HUES64 (cell line): ENCODE measurements around the gene EPHX1. TPM values are rescaled to one million over a fixed set of nuclear protein-coding genes. Genes with fewer than 3 reads are reported as not detected.
"Not testable (repeated sequence)": the region's sequence is repeated elsewhere in the genome, so short reads cannot be mapped to it uniquely, and the experiment has no call there.

Experiments used
- H3K27ac ChIP-seq: 2 replicates; pipeline ENCODE4 v1.7.0; 2013; ENCODE audit warnings: low read depth, low read length, inconsistent platforms
- H3K27me3 ChIP-seq: 2 replicates; pipeline ENCODE4 v1.6.1; 2013; ENCODE audit warnings: mild to moderate bottlenecking, low read length; ENCODE audit not compliant: insufficient read depth
- H3K36me3 ChIP-seq: 2 replicates; pipeline ENCODE4 v1.6.1; 2013; ENCODE audit warnings: mild to moderate bottlenecking, low read length; ENCODE audit not compliant: insufficient read depth
- H3K4me1 ChIP-seq: 2 replicates; pipeline ENCODE4 v1.6.1; 2013; ENCODE audit warnings: mild to moderate bottlenecking, low read length, moderate library complexity; ENCODE audit not compliant: insufficient read depth
- H3K4me3 ChIP-seq: 2 replicates; pipeline ENCODE4 v1.5.1; 2013; ENCODE audit warnings: mild to moderate bottlenecking, low read length, moderate library complexity
- H3K9ac ChIP-seq: 2 replicates; pipeline ENCODE4 v1.6.1; 2013; ENCODE audit warnings: mild to moderate bottlenecking, low read depth, low read length
- H3K9me3 ChIP-seq: 2 replicates; pipeline ENCODE4 v1.6.1; 2013; ENCODE audit warnings: low read depth, low read length; ENCODE audit not compliant: insufficient read depth
- WGBS: fragments of 150-250, 120-280 bp; methylation state at CpG from one replicate; pipeline ENCODE4 v1.1.7; 2013; ENCODE audit warnings: missing lambda C conversion rate; 5-methylcytosine and 5-hydroxymethylcytosine counted together
- polyA plus RNA-seq, 2 experiments: library from polyadenylated mRNA; stranded (reverse); fragments of 50-300 nt; gene quantifications; one replicate each; pipeline ENCODE4 v1.2.3, GENCODE V29; 2013

EPHX1 gene
- polyA plus RNA-seq (2013, experiment 1 of 2), result 51.2 TPM
- polyA plus RNA-seq (2013, experiment 2 of 2), result 44.6 TPM

DNA sequence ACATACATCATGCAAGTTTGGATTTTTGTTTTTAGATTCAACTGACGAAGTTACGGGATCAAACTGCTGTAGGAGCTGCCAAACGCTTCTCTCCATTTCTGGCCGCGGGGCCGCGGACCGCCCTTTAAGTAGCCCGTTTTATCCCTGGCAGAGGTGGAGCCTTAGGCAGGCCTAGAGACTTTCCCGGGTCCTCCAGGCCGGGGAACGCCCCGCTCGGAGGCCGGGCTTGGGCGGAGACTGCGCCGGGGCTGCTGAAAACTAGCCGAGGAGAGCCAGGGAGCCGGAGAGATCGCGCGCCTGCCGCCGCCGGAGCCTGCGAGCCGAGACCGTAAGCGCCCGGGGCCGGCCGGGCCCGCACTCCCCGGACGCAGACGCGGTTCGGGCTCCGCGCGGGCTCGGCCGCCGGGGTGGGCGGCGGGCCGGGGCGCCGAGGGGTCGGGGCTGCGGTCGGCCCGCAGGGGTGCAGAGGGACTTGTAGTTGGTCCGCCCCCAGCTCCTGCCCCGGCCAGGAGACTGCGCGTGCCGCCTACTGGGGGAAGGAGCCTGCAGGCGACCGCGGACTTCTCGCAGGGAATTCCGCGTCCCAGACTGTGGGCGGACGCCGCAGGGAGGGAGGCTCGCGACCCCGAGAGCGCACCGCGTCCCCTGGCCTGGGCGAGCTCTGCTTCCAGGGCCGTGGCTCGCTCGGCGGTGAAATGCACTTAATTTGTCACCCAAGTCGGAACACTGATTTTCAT is at the start of gene EPHX1:
Gene EPHX1, plus strand, starts transcription at position 283 of the 737 bp plus-strand sequence. CDS start 18,606 bp downstream, outside the sequence.
- H3K36me3 ChIP-seq, result no peaks in the 10 kb centered on the region
- 1% methylated on average over 80 of the region's 80 CpGs for WGBS
- peak within 1 kb of the TSS; percentile 56; the same call in 1 of the 2 replicates for H3K27ac ChIP-seq
- no peaks in the 10 kb centered on the region for H3K9me3 ChIP-seq
- H3K9ac ChIP-seq, result peak within 1 kb of the TSS; percentile 79
- peaks cover 19% of the 10 kb centered on the region for H3K4me1 ChIP-seq
- H3K27me3 ChIP-seq, result peaks cover 6% of the 10 kb centered on the region; the same call in 1 of the 2 replicates
- peak within 1 kb of the TSS; percentile 80 for H3K4me3 ChIP-seq

GRCh38 chr1:225760531-225760930 is 49.4 kb upstream of the EPHX1 start:
- WGBS, result 90% methylated on average over 6 of the region's 6 CpGs
- Histone ChIP-seq H3K9me3 (no peaks in the 10 kb centered on the region), H3K9ac (no peak overlapping the region), H3K4me3 (no peak overlapping the region), H3K36me3 (no peaks in the 10 kb centered on the region), H3K4me1 (peaks cover 21% of the 10 kb centered on the region), H3K27me3 (no peaks in the 10 kb centered on the region), H3K27ac (no peak overlapping the region)

DNA sequence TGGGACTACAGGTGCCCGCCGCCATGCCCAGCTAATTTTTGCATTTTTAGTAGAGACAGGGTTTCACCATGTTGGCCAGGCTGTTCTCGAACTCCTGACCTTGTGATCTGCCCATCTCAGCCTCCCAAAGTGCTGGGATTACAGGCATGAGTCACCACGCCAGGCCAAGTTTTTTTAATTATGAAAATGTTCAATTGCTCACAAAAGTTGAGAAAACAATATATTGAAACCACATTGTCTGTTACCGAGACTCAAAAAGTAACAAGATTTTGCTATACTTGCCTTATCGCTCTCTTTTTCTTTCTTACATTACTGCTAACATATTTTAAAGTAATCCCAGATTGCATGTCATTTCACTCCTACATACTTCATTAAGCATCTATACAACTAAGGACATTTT is 48.5 kb upstream of the EPHX1 start:
- not testable (repeated sequence) for H3K36me3 ChIP-seq, H3K9me3 ChIP-seq, H3K9ac ChIP-seq, H3K27me3 ChIP-seq, H3K27ac ChIP-seq, H3K4me3 ChIP-seq
- 93% methylated on average over 5 of the region's 6 CpGs for WGBS
- H3K4me1 ChIP-seq, result peaks cover 21% of the 10 kb centered on the region

DNA sequence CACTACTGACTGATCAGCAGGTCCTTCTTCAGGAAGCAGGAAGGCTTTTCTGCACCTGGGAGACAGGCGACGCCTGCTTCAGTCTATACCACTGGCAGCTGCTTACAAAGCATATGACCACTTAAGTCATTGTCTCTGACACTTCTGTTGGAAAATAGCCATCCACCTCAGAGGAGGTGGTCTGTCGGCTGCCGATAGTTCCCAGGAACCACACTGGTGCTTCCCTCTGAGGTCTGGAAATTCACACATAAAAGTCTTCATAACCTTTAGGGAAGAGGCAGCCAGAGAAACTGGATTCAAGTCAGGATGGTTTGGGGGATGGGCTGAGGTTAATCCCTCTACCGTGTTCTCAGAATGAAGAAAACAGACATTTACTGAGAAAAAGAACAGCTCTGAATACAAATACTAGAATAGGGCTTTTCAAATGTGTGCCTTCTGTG is 47.9 kb upstream of the EPHX1 start:
- Histone ChIP-seq H3K4me3 (no peak overlapping the region), H3K9ac (no peak overlapping the region; the same call in 1 of the 2 replicates), H3K27ac (peak overlapping the region; percentile 27; the same call in 1 of the 2 replicates), H3K9me3 (no peaks in the 10 kb centered on the region), H3K27me3 (no peaks in the 10 kb centered on the region), H3K4me1 (peaks cover 23% of the 10 kb centered on the region), H3K36me3 (no peaks in the 10 kb centered on the region)
- 60% methylated on average over 5 of the region's 5 CpGs for WGBS

DNA sequence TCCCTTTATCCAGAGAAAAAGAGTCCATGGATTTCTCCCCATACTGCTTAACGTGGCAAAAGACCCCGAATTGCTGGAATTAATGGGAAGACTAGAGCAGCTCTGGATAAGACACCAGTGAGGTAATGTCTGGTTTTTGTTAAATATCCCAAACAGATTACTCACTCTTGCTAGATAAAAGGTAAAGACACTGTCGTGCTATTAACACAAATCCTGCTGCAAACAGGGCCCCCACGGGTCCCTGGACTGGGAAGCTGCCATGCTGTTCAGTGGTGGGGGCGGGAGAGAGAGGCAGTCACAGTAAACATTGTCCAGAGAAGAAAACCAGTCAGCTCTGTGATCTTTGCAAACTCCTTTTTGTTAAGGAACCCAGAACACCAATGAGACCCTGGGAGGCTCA is 47.5 kb upstream of the EPHX1 start:
- Histone ChIP-seq H3K27me3 (no peaks in the 10 kb centered on the region), H3K9me3 (no peaks in the 10 kb centered on the region), H3K27ac (peak overlapping the region; percentile 27), H3K4me1 (peaks cover 27% of the 10 kb centered on the region), H3K4me3 (no peak overlapping the region), H3K36me3 (no peaks in the 10 kb centered on the region), H3K9ac (no peak overlapping the region; the same call in 1 of the 2 replicates)
- 70% methylated on average over 5 of the region's 5 CpGs for WGBS

- Histone ChIP-seq H3K27ac (no peak overlapping the region), H3K9ac (no peak overlapping the region)
- WGBS, result 76% methylated on average over 9 of the region's 9 CpGs
Observed at GRCh38 chr1:225763716-225764548, 46.0 kb upstream of the EPHX1 start.

GRCh38 chr1:225765982-225766674 is 43.8 kb upstream of the EPHX1 start:
- Histone ChIP-seq H3K9me3 (no peaks in the 10 kb centered on the region), H3K4me1 (peaks cover 43% of the 10 kb centered on the region), H3K27me3 (no peaks in the 10 kb centered on the region), H3K9ac (no peak overlapping the region), H3K27ac (no peak overlapping the region), H3K4me3 (no peak overlapping the region), H3K36me3 (no peaks in the 10 kb centered on the region)
- WGBS, result 94% methylated on average over 6 of the region's 6 CpGs

More at GRCh38 chr1:225763716-225764548, 46.0 kb upstream of the EPHX1 start:
- no peaks in the 10 kb centered on the region for H3K36me3 ChIP-seq
- H3K4me1 ChIP-seq, result peaks cover 36% of the 10 kb centered on the region
- H3K4me3 ChIP-seq, result no peak overlapping the region
- H3K9me3 ChIP-seq, result no peaks in the 10 kb centered on the region
- H3K27me3 ChIP-seq, result no peaks in the 10 kb centered on the region

GRCh38 chr1:225766967-225767633 is 42.8 kb upstream of the EPHX1 start:
- H3K36me3 ChIP-seq, result no peaks in the 10 kb centered on the region

DNA sequence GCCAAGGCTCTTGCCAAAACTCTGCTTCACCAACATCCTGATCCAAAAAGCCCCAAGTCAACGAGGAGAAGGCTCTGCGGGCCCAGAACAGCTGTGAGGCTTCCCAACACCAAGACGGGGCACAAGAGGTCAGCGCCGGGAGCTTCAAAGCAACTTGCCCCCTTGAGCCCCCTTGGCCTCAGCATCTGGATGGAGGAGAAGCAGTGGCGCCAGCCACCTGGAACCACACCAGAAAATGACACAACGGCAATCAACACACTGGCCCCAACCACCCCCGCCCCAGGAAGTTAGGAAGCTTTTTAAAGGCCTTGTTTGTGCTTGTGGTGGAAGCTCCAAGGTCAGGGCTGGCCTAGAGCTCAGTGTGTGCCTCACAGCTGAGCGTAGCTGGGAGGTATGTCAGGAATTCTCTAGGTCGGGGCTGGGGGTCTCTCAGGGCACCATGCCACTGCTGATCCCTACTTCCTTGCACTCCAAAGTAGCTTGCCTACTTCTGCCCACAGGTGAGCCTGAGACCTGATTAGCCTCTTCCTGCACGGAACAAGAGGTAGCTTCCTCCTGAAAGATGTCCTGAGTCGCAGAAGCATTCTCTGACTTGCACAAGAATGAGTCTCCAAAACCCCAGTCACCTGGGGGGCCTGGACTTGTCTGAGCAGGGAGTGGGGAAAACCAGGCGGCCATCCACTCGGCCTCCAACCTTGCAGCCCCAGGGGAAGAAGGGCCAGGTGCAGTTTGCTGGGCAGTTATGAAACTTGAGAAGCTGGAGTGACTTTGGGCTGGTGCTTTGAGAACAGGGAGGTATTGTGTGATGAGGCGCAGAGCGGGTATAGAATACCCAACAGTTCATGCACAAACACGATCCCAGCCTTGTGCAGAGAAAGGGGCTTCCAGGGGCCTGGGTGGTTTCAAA is 42.0 kb upstream of the EPHX1 start:
- H3K27ac ChIP-seq, result no peak overlapping the region
- H3K36me3 ChIP-seq, result no peaks in the 10 kb centered on the region
- no peaks in the 10 kb centered on the region for H3K9me3 ChIP-seq
- no peak overlapping the region for H3K9ac ChIP-seq
- no peak overlapping the region for H3K4me3 ChIP-seq
- 80% methylated on average over 15 of the region's 17 CpGs for WGBS
- peaks cover 41% of the 10 kb centered on the region for H3K4me1 ChIP-seq
- H3K27me3 ChIP-seq, result no peaks in the 10 kb centered on the region

More at GRCh38 chr1:225766967-225767633, 42.8 kb upstream of the EPHX1 start:
- 91% methylated on average over 8 of the region's 8 CpGs for WGBS
- Histone ChIP-seq H3K9ac (no peak overlapping the region), H3K27me3 (no peaks in the 10 kb centered on the region), H3K4me3 (no peak overlapping the region), H3K4me1 (peaks cover 42% of the 10 kb centered on the region), H3K9me3 (no peaks in the 10 kb centered on the region), H3K27ac (no peak overlapping the region)
